Keratinocyte (primary cell): Measurements from ENCODE around the gene HMGCS2.

Experiments
- CTCF ChIP-seq, 3 experiments: IDR thresholded peaks in 1 of 3; conservative IDR thresholded peaks in 1 of 3; optimal IDR thresholded peaks in 1 of 3; 2 replicates in 2 of 3; 3 replicates in 1 of 3; pipeline versions ENCODE3 to v1.5.1; 2011; ENCODE audit warnings: low read length in 3 of 3, mild to moderate bottlenecking in 3 of 3, moderate library complexity in 2 of 3, control low read depth in 1 of 3, inconsistent platforms in 1 of 3; ENCODE audit not compliant: insufficient read depth in 2 of 3; ENCODE audit errors: extremely low read depth in 1 of 3
- EZH2 ChIP-seq: IDR thresholded peaks from one replicate; pipeline ENCODE4 v1.6.1; 2012; ENCODE audit warnings: inconsistent platforms, mild to moderate bottlenecking, low read length, moderate library complexity

- TF ChIP-seq CTCF (optimal IDR thresholded peaks at IDR 0.05 in 1 of 3, IDR thresholded peaks at IDR 0.05 in 1 of 3, conservative IDR thresholded peaks at IDR 0.05 in 1 of 3; ENCODE audit: extremely low read depth in 1 of 3, insufficient read depth in 2 of 3, low read length in 3 of 3) (no peak), EZH2 (no peak)
Observed at GRCh38 chr1:119702384-119702783, 66.3 kb downstream of the HMGCS2 start.
